ENCODE measurements around the gene SMAD2.

Gene SMAD2

GRCh38 chr18:47797126-47797525, 133.3 kb downstream of the SMAD2 start:
- H3K4me3 Mint-ChIP-seq: no peak overlapping the region
- no peaks in the 10 kb centered on the region for H3K36me3 Mint-ChIP-seq (ENCODE audit: low read depth)
- H3K27me3 Mint-ChIP-seq (ENCODE audit: low read depth, poor library complexity): peaks cover 15% of the 10 kb centered on the region
- no peak overlapping the region for H3K27ac Mint-ChIP-seq
- H3K9me3 Mint-ChIP-seq: no peaks in the 10 kb centered on the region
- DNase-seq: no peak
- TF ChIP-seq, protein P1, sequence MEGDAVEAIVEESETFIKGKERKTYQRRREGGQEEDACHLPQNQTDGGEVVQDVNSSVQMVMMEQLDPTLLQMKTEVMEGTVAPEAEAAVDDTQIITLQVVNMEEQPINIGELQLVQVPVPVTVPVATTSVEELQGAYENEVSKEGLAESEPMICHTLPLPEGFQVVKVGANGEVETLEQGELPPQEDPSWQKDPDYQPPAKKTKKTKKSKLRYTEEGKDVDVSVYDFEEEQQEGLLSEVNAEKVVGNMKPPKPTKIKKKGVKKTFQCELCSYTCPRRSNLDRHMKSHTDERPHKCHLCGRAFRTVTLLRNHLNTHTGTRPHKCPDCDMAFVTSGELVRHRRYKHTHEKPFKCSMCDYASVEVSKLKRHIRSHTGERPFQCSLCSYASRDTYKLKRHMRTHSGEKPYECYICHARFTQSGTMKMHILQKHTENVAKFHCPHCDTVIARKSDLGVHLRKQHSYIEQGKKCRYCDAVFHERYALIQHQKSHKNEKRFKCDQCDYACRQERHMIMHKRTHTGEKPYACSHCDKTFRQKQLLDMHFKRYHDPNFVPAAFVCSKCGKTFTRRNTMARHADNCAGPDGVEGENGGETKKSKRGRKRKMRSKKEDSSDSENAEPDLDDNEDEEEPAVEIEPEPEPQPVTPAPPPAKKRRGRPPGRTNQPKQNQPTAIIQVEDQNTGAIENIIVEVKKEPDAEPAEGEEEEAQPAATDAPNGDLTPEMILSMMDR (IDR thresholded peaks at IDR 0.05): no peak
- peaks cover 47% of the 10 kb centered on the region for H3K4me1 Mint-ChIP-seq

GRCh38 chr18:47795434-47795814, 135.0 kb downstream of the SMAD2 start:
- Mint-ChIP-seq H3K9me3 (no peaks in the 10 kb centered on the region), H3K27me3 (ENCODE audit: low read depth, poor library complexity) (peaks cover 11% of the 10 kb centered on the region), H3K36me3 (ENCODE audit: low read depth) (no peaks in the 10 kb centered on the region), H3K27ac (no peak overlapping the region), H3K4me3 (no peak overlapping the region), H3K4me1 (peaks cover 46% of the 10 kb centered on the region)
- no peak for DNase-seq
- TF ChIP-seq, protein P1 (IDR thresholded peaks at IDR 0.05): no peak

GRCh38 chr18:47794725-47795433, 135.6 kb downstream of the SMAD2 start:
- Mint-ChIP-seq H3K27ac (no peak overlapping the region), H3K4me1 (peaks cover 41% of the 10 kb centered on the region), H3K36me3 (ENCODE audit: low read depth) (no peaks in the 10 kb centered on the region), H3K27me3 (ENCODE audit: low read depth, poor library complexity) (peaks cover 11% of the 10 kb centered on the region), H3K9me3 (no peaks in the 10 kb centered on the region), H3K4me3 (no peak overlapping the region)
- no peak for DNase-seq
- TF ChIP-seq, protein P1 (IDR thresholded peaks at IDR 0.05): no peak

DNA sequence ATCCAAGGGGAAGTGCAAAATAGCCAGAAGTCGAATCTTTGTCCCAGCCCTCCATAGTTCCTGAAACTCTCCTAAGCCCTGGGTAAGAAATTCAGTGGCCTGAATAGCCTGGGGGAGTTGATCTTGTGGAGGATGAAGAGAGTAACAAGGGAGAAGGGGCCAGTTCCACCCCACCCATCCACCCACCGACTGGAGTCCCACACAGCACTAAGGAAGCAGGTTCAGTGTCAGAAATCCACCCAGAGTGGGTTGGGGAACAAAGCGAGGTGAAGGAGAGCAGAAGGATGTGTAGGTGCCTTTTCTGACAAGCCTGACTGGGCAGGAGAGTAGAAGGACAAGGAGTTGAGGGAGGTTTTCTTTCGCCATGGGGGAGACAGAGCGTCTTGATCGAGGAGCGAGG, 136.8 kb downstream of the SMAD2 start:
- TF ChIP-seq, protein P1 (IDR thresholded peaks at IDR 0.05): no peak
- Mint-ChIP-seq H3K4me1 (peaks cover 28% of the 10 kb centered on the region), H3K27ac (no peak overlapping the region), H3K36me3 (ENCODE audit: low read depth) (no peaks in the 10 kb centered on the region), H3K9me3 (no peaks in the 10 kb centered on the region), H3K27me3 (ENCODE audit: low read depth, poor library complexity) (peaks cover 11% of the 10 kb centered on the region), H3K4me3 (no peak overlapping the region)
- no peak for DNase-seq

DNA sequence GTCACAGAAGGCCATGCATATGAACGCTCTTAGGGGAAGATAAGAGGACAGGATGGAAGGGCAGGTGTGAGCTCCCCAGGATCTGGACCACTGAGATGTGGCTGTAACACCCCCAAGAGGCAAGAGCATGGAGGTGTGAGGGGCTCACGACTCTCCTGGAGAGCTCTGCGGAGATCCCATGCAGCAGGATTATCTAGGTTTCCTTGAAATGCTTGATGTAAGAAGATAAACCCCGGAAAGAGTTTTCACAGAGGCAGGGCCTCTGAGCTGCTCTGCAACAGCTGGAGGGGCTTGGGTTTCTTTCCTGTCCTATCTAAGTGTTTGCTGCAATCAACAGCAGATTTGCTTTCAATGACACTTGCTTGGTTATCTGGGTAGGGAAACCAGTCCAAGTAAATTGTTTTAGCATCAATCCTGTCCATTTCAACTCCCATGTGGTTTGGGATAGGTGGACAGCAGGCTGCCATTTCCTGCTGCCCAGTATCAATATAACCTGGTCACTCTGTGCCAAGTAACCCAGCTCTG, 138.9 kb downstream of the SMAD2 start:
- peaks cover 8% of the 10 kb centered on the region for H3K27me3 Mint-ChIP-seq (ENCODE audit: low read depth, poor library complexity)
- no peaks in the 10 kb centered on the region for H3K36me3 Mint-ChIP-seq (ENCODE audit: low read depth)
- no peak overlapping the region for H3K27ac Mint-ChIP-seq
- peaks cover 25% of the 10 kb centered on the region for H3K4me1 Mint-ChIP-seq
- H3K4me3 Mint-ChIP-seq: no peak overlapping the region
- DNase-seq: no peak
- TF ChIP-seq, protein P1 (IDR thresholded peaks at IDR 0.05): no peak
- H3K9me3 Mint-ChIP-seq: peaks cover 10% of the 10 kb centered on the region

DNA sequence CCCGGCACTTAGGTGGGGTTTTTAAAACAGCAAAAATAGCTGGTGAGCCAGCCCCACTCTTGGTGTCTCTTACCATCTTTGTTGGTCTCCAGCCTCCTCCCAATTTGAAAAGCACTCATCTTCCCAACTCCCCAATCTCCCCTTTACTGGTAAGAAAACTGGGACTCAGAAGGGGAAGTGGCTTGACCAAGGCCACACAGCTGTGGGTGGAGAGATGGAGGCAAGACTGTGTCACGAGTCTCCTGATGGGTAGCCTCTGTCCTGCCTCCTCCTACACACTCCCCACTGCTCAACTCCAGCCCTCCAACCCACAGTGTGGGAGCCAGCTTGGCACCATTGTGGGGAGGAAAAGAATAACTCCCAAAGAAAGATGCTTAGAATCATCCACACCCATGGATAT, 140.4 kb downstream of the SMAD2 start:
- H3K27ac Mint-ChIP-seq: no peak overlapping the region
- peaks cover 16% of the 10 kb centered on the region for H3K4me1 Mint-ChIP-seq
- TF ChIP-seq, protein P1 (IDR thresholded peaks at IDR 0.05): no peak
- peaks cover 4% of the 10 kb centered on the region for H3K27me3 Mint-ChIP-seq (ENCODE audit: low read depth, poor library complexity)
- H3K9me3 Mint-ChIP-seq: peaks cover 25% of the 10 kb centered on the region
- no peak overlapping the region for H3K4me3 Mint-ChIP-seq
- no peak for DNase-seq
- no peaks in the 10 kb centered on the region for H3K36me3 Mint-ChIP-seq (ENCODE audit: low read depth)
